Hematopoietic multipotent progenitor cell treated with erythropoietin and hydrocortisone succinate and interleukin-3 and kit ligand, for 4 days (in vitro differentiated cells): Measurements from ENCODE around the gene DDOST.
A peak's percentile ranks its signal among the peaks of the same experiment; 100 is the strongest.
"Not testable (repeated sequence)": the region's sequence is repeated elsewhere in the genome, so short reads cannot be mapped to it uniquely, and the experiment has no call there.

Source experiments
- DNase-seq: peaks from one replicate; pipeline ENCODE4 v3.0.0-alpha.2; 2015

Gene DDOST

DNA sequence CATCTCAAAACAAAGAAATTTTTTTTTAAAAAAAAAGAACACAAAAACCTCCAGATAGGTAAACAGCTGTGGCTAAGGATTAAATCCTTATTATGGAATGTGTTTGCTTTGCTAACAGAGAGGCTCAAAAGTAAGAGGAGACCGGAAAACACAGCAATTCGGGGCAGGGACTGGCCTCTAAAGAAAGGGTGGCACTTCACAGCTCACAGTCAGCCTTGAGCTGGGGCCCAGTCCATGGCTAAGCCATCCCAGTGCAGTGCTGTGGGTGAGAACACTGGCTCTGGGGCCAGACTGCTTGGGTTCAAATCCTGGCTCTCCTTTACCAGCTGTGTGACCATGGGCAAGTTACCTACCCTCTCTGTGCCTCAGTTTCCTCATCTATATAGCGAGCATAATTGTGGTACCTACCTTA, 28.5 kb upstream of the DDOST start:
- DNase-seq: no peak

DNA sequence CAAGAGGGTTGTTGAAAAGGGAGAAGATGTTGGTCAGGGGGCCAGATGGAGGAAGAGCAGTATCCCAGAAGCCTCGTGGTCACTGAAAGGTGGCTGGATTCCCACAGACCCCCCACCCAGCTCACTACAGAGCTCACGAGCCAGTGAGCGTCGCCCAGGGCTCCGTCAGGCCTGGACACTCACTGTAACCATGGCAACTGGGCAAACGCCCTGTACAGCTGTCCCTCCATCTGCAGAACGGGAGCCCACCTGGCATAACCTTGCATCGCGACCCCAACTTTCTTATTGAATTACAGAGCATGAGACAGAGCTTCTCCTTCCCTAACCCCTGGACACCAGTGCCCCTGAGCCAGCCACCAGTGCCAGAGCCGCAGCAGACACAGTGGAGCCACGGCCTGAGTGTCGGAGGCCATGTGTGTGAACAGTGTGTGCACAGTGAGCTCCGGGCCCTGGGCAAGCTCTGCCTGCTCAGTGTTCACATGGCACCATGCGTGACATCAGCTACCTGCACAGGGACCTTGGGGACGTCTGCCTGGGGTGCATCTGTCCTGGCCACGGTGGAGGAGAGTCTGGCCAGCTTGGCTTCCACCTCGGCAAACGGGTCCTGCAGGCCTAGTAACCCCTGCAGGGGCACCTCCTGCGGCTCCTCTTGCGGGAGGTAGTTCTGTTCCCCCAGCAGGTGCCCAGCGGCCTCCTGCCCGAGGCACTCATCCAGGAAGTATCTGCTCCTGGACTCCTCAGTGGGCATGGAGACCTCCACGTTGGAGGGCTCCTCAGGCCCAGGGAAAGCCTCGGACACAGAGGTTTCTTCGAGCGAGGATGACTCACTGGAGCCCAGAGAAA, 25.9 kb upstream of the DDOST start:
- no peak for DNase-seq

DNA sequence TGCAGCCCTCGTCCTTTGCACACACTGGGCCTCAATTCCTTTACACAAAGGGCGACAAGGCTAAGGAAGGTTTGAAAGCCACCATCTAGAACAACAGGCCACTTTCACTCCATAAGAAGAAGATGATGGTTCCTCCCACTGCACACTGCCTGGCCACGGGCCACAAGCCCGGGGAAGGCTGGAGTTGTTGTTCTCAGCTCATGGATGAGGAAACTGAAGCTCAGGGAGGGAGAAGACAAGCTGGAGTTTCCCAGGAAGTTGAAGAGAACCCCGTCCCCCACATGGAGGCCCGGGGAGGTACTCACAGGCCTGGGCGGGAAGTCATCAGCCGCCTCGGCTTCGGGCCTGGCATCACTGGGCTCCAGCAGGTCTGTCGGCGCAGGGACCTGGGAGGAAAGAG, 24.6 kb upstream of the DDOST start:
- DNase-seq: no peak

DNA sequence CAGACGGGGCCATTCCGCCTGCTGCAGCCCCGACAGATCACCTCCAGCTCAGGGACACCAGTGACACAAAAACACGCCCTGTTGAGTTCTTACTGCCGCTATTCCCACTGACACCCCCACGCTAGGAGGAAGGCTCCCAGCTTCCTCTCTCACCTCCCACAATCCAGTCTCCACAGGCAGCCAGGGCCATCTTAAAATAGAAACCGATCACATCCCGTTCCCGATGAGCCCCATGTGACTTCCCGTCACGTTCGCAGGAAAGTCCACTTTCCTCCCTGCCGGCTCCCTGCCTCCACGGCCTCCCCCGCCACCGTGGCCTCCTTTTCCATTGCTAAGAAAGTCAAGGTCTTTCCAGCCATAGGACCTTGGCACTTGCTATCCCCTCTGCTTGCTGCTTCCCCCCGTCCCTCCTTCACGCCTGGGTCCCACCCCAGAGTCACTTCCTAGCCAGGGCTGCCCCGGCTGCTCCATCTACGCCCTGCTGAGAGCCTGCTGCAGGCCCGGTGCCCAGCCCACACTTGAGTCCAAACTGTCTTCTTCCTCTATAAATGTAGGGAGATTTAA, 24.0 kb upstream of the DDOST start:
- DNase-seq: no peak

DNA sequence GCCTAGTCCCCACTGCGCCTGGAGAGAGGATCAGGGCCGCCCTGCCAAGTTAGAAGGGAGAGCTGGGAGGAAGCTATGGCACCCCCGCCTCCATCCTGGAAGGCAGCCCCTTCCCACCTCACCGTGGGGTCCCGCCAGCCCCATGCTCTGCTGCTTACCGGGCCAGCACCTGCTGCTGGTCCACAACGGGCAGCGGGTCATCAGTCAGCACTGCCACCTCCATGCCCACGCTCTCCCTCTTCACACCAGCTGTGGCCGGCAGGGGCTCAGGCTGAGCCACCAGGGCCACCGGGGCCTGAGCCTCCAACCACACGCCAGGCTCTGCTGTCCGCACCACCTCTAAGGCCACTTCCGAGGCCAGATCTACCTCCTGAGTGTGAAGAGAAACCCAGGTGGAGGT, 23.5 kb upstream of the DDOST start:
- no peak for DNase-seq

DNA sequence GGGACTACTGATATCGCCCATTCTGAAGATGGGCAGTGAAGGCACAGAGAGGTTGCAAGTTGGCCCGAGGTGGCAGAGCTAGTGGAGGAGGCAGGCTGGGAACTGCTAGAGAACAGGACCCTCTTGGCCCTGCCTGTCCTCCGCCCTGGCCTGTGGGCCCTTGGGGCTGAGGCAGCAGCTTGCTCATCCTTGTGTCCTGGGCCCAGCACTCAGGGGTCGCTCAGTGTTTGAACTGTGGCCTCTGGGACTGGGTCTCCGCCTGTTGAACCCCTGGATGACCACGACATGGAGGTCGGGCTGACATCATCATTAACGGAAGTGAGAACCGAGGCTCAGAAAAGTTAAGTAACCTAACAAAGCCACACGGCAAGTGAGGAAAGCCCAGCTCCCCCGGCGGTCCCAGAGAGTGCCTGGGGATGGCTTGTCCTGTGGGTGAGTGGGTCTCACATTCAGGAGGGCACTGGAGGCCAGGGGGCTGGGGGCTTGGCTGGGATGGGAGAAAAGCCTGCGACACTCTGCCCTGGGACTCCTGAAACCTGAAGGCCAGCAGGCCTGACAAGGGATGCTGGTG, 23.0 kb upstream of the DDOST start:
- DNase-seq: no peak

DNA sequence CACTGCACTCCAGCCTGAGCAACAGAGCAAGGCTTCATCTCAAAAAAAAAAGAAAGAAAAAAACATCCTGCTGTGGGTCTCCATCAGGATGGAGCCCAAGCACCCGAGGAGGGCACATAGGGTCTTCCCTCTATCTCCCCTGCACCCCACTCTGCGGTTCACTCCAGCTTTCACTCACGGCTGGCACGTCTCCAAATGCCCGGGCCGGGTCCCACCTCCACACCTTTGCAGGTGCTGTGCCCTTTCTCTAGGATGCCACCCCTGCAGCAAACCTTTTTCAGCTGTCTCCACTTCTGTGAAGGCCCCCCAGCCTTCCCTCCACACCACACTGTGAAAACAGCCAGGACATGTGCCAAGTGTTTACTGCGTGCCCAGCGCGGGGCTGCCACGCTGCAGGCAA, 22.4 kb upstream of the DDOST start:
- DNase-seq: no peak

DNA sequence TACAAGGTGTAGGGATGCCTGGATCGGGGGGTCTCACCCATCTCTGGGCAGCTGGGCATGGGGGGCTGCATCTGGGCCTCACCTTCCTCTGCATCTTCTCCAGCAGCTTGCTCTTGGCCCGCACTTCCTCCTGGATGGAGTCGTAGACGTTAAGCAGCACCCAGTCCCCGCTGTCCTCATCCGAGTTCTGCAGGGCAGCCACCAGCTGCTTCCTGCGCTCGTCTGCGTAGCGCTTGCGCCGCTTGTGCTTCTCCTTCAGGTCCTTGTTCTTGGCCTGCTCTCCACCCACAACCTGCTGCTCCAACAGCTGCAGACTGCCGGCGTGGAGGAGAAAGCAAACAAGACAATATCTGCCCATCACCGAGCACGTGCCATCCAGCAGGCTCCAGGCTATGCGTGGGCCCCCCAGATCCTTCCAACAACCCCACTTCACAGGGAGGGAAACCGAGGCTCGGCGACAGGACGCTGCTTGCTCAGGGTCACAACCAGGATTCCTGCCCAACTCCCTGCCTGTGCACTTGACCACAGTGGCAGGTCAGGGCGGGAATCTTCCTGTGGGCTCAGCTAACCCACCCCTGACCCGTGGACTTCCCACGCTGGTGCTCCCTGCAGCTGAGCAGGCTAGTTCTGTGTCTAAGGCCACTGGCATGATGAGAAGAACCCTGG, 21.5 kb upstream of the DDOST start:
- peak; percentile 25 for DNase-seq

DNA sequence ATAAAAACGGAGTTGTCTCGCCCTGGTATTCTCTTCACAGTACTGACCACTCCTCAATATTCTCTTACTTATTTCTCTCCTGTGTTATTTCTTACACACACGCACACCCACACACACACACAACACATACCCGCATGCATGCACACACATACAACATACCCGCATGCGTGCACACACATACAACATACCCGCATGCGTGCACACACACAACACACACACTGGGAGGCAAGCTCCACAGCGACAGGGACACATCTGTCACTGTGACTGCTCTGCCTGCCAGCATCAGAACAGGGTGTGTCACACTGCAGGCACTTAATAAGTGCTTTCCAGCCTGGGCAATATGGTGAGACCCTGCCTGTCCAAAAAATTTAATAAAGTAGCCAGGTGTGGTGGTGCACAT, 20.8 kb upstream of the DDOST start:
- DNase-seq: no peak

DNA sequence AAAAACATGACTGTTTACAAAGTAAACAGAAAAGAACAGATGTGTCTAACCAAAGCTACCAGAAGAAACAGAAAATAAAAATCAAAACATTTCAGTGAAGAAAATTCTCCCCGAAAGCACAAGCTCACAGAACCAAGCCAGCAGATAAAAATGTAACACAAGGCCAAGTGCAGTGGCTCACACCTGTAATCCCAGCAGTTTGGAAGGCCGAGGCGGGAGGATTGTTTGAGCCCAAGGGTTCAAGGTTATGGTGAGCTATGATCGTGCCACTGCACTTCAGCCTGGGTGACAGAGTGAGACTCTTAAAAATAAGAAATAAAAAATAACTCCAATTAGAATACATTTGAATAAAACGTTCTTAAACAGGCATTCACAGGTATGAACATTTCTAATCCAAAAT, 19.1 kb upstream of the DDOST start:
- no peak for DNase-seq

DNA sequence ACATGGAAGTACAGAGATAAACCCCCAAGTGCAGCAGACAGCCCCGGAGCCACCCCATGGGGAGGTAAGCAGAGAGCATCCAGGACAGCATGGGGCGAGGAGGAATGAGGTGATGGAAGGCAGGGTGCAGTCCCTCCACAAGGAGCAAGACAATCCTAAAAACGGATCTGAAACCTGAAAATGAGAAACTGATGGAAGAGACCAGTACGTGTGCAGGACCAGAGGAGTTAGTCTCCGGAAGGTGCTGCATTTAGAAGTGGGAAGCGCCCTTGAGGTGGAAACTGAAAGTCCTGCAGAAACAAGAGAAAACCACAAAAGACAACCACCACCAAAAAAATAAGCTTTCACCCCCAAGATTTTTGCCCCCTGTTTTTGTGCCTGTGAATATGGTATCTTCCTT, 17.4 kb upstream of the DDOST start:
- no peak for DNase-seq

DNA sequence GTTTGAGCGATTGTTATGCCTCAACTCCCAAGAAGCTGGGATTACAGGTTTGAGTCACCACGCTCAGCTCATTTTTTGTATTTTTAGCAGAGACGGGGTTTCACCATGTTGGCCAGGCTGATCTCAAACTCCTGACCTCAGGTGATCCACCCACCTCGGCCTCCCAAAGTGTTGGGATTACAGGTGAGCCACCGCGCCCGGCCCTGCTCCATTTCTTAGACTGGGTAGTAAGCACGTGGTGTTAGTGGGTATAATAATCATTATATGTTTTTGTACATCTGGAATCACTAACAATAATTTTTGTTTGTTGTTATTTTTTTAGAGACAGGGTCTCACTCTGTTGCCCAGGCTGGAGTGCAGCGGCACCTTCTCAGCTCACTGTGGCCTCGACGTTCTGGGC, 12.5 kb upstream of the DDOST start:
- not testable (repeated sequence) for DNase-seq

DNA sequence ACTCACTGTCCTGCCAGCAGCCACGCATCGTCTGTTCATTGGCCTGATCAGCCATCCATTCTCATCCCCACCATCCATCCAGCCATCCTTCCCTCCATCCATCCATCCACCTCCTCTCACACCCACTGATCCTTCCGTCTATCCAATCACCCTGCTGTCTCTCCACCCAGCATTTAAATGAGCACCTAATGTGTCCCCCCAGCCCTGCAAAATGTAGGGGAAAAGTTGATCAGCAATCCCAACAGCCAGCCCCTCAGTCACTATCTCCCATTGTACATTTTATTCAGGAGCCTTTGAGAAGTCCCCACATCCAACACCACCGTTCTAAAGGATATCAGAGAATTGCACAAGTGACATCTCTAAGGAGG, 11.1 kb upstream of the DDOST start:
- DNase-seq: no peak

DNA sequence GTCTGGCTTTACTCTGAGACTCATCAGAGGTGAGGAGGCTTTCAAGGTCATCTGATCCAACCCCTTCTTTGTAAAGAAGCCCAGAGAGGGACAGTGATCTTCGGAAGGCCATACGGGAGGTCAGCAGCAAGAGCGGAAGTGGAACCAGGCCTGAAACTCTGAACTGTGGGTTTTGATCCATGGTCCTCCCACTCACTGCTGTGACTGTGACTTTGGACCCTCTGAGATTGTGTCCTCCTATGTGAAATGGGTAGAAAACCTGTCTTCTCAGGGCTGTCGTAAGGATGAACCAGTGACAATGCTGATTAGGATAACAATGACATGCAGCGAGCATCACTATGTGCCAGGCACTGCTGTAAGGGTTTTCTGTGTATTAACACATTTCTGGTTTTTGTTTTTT, 9.8 kb upstream of the DDOST start:
- no peak for DNase-seq

DNA sequence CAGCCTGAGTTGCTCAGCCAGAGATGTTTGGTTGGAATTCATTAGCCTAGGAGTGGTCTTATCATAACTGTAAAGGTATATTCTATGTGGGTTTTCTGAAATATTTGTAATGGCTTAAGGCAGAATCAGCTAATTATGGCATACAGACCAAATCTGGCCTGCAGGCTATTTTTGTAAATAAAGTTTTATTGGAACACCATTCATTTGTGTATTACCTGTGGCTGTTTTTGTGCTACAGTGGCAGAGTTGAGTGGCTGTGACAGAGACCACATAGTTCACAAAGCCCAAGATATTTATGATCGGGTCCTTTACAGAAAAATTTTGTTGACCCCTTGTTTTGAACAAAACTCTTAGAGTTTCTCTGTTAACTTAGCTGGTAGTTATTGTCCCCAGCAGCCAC, 7.4 kb upstream of the DDOST start:
- DNase-seq: no peak

DNA sequence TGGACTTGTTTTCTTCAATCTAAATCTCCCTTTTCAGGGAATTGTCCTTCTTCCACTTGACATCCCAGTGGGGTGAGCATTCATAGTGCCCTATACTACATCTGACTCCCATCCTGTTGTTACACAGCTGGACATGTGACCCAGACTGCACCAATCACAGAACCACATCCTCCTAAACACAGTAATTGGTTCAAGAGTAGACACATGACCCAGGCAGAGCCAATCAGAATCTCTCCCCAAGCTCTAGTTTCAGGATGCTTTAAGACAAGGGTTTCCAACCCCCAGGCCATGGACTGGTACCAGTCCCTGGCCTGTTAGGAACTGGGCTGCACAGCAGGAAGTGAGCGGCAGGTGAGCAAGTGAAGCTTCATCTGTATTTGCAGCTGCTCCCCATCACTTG, 5.6 kb upstream of the DDOST start:
- peak; percentile 40 for DNase-seq

DNA sequence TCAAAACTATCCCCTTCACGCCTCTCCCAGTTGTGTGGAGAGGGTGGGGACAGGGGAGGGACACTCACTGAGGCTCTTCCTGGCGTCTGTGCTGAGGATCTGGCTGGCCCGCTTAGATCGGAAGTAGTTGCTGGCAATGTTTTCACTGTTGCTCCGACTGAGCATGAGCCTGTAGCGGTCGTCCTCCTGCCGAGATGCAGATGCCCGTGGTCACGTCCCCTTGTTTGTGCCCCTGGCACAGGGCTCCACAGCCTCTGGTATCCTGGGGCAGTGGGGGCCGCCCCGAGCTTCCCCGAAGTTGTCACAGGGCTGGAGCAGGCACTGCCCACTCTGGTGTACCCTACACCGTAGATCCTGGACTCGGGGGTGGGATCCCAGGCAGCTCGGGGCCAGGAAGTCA, 5.0 kb upstream of the DDOST start:
- no peak for DNase-seq

DNA sequence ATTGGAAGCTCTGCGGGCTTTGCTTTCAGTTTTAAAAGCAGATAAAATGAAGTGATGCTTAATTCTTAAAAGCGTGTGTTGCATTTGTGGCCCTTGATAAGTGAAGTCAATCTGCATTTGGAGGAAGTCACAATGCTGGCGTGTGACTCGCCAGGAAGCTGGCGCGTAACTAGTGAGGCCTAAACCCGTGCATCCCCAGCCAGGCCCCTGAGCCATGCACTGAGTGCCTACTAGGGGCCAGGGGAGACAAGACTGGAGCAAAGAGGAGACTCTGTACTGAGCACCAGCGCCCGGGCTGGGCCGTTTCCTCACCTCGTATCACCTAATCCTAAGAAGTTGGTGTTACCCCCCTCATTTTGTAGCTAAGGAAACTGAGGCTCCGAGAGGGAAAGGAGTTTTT, 4.6 kb upstream of the DDOST start:
- DNase-seq: peak; percentile 59

DNA sequence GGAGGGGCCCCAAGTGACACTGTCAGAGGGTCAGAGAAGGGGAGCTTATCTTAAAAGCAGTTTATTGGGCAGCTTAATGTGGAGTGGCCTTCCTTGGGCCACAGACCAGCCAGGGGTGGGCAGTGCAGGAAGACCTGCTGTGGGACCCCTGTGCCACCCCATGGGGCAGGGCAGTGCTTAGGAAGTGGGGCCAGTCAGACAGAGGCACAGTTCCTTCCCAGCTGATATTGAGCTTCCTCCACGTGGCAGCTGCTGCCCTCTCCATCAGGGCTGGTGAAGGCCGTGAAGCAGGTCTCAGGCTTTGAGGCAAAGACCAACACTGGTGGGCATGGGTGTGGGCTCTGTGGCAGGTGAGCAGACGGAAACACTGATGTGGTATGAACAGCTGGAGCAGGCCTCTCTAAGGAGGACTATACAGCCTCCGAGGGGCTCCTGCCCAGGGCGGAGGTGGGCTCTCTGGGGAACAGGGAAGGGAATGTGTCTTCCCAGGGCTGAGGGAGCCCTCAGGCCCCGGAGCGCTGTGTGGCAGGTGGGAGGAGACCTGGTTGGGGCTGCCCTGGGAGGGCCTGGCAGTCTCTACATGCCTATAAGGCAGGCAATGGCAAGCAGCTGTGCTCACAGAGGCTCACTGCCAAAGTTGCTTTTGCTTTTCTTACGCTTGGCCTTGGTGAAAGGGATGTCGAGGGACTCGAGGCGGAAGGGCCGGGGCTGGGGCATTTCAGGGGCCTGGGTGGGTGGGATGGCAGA, 3.0 kb upstream of the DDOST start:
- DNase-seq: no peak

DNA sequence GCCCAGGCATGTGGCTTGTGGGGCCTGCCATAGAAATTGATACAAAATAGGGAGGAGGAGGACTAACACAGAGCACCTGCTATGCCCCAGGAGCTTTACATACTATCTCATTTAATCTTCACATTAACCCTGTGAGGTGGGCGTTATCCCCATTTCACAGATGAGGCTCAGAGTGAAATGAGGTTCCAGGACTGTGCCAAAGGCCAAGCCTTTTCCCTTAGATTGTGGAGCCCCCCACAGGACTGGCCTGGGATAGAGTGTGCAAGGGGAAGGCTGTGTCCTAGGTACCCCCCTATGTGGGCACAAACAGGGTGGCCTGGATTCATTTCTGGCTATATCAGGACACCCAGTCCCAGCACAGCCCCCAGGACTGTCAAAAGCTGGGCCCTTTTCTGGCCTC, 2.2 kb upstream of the DDOST start:
- peak; percentile 32 for DNase-seq

DNA sequence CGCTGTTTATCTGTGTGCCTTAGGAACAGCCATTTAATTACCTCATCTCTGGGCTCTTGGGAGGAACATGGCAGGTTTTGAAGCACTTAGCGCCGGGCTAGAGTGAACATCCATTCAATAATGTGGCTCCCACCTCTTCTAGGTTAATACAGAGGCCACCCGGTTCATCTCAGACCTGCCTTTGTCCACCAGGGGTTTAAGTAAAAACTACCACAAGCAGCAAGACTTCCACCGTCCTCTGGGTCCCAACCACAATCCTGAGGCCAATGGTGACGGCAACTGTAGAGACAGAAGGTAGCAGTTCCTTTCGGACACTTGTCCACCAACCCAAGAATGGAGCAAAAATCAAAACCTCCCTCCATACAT, 924 bp upstream of the DDOST start:
- peak; percentile 24 for DNase-seq

DNA sequence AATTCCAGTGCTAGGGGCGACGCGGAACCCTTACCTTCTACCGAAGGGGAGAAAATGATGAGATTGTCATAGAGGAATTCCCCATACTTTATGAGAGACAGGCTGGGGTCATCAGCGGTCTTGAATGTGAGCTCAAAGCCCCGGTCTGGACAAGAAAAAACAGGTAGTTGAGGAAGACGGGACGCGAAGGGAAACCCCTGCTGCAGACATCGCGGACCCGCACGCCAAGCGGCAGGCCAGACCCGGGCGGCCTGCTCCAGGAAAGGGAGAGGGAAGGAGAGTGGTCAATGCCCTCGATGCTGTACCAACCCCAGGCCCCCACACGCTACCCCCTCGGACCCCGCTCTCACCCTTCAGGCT, 342 bp downstream of the DDOST start:
- DNase-seq: peak; percentile 34

DNA sequence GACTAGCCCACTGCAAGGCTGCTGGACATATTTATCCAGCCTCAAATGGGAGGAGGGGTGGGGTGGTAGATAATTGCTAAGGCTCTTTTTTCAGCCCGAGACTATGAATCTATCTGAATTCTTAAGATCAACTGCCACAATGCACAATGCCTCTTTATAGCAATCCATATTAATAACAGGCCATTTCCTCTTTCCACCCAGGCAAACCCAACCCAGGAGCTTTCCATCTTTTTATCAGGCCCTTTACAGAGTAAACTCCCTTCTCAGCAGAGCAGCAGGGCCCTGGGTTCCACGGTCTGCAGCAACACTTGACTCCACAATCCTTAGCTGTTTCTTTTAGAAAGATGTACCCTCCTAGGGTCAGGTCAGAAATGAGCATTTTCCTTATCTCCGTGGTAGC, 806 bp downstream of the DDOST start:
- DNase-seq: peak; percentile 35
